GM10847 (cell line): ENCODE results near the gene SMIM38.

ENCODE experiments used
- POLR2A ChIP-seq: IDR thresholded peaks from 2 replicates; pipeline ENCODE4 v1.6.1; 2011; ENCODE audit not compliant: insufficient read length; ENCODE audit errors: extremely low read depth

Gene SMIM38

GRCh38 chr11:69130654-69131053 is 25.1 kb upstream of the SMIM38 start:
- no peak for TF ChIP-seq POLR2A

- no peak for TF ChIP-seq POLR2A
These were observed 24.6 kb upstream of the SMIM38 start for GRCh38 chr11:69131121-69131566.

GRCh38 chr11:69131644-69132300 is 24.0 kb upstream of the SMIM38 start:
- TF ChIP-seq POLR2A: no peak

- TF ChIP-seq POLR2A: no peak
These were observed 23.4 kb upstream of the SMIM38 start for GRCh38 chr11:69132301-69132670.

- TF ChIP-seq POLR2A: no peak
These were observed 22.5 kb upstream of the SMIM38 start for GRCh38 chr11:69133251-69133650.

- TF ChIP-seq POLR2A: no peak
These were observed 20.8 kb upstream of the SMIM38 start for GRCh38 chr11:69134957-69135356.

- TF ChIP-seq POLR2A: no peak
These were observed 20.0 kb upstream of the SMIM38 start for GRCh38 chr11:69135420-69136363.

GRCh38 chr11:69136471-69136870 is 19.3 kb upstream of the SMIM38 start:
- no peak for TF ChIP-seq POLR2A

GRCh38 chr11:69137151-69137844 is 18.4 kb upstream of the SMIM38 start:
- TF ChIP-seq POLR2A: no peak

GRCh38 chr11:69138265-69138664 is 17.5 kb upstream of the SMIM38 start:
- TF ChIP-seq POLR2A: no peak

GRCh38 chr11:69140635-69141034 is 15.1 kb upstream of the SMIM38 start:
- TF ChIP-seq POLR2A: no peak

- no peak for TF ChIP-seq POLR2A
These were observed 14.0 kb upstream of the SMIM38 start for GRCh38 chr11:69141742-69142141.

GRCh38 chr11:69142895-69143294 is 12.8 kb upstream of the SMIM38 start:
- no peak for TF ChIP-seq POLR2A

GRCh38 chr11:69144316-69145049 is 11.3 kb upstream of the SMIM38 start:
- no peak for TF ChIP-seq POLR2A

GRCh38 chr11:69145050-69145380 is 10.7 kb upstream of the SMIM38 start:
- no peak for TF ChIP-seq POLR2A
